ENCODE data around the gene DCD. TPM values are rescaled to one million over a fixed set of nuclear protein-coding genes. Genes with fewer than 3 reads are reported as not detected.

Gene DCD
- total RNA-seq, 1 donor from 2014 or later, result not detected

DNA sequence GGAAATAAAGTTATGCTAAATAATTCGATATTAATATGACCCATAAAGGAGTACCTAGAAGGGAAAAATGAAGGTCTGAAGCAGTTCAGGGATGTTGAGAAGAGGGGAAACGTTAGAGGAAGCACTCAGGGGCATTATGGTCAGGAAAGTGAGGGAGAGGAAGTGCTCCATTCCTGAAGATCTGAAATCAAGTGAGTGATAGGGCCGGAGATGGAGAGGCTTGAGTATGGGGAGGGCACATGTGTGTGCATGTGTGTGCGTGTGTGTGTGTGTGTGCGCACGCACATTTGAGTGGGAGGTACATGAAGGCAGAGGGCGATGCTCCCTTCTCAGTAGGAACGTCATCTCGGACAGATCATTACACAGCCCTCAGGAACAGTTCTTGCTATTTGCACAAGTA, 4.9 kb upstream of the DCD start:
- Mint-ChIP-seq H3K4me1 (ENCODE audit: low read depth) (no peaks in the 10 kb centered on the region), H3K4me3 (ENCODE audit: unreplicated experiment) (no peak overlapping the region), H3K36me3 (ENCODE audit: low read depth) (no peaks in the 10 kb centered on the region), H3K27me3 (ENCODE audit: low read depth) (peaks cover 14% of the 10 kb centered on the region), H3K27ac (ENCODE audit: unreplicated experiment) (no peak overlapping the region), H3K9me3 (ENCODE audit: low read depth) (no peaks in the 10 kb centered on the region)
- TF ChIP-seq, protein P1, sequence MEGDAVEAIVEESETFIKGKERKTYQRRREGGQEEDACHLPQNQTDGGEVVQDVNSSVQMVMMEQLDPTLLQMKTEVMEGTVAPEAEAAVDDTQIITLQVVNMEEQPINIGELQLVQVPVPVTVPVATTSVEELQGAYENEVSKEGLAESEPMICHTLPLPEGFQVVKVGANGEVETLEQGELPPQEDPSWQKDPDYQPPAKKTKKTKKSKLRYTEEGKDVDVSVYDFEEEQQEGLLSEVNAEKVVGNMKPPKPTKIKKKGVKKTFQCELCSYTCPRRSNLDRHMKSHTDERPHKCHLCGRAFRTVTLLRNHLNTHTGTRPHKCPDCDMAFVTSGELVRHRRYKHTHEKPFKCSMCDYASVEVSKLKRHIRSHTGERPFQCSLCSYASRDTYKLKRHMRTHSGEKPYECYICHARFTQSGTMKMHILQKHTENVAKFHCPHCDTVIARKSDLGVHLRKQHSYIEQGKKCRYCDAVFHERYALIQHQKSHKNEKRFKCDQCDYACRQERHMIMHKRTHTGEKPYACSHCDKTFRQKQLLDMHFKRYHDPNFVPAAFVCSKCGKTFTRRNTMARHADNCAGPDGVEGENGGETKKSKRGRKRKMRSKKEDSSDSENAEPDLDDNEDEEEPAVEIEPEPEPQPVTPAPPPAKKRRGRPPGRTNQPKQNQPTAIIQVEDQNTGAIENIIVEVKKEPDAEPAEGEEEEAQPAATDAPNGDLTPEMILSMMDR (IDR thresholded peaks at IDR 0.05), result no peak
- no peak for DNase-seq (ENCODE audit: low spot score)

DNA sequence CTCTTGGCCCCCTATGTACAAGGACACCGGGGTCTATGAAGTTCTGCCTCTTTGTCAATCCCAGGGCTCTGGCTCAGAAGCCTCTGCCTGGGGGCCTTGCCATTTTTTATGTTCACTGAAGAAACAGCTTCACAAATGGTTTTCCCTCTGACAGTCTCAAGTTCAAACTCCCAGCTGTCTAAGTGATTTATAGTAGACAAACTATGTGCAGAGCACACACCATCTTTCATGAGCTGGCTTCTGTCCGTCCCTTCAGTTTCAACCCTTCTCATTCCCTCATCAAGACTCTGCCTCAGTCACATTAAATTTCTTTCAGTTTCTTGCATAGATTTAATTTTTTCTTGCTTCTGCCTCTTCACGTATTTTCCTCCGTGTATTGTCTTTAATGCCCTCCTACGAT, 2.7 kb upstream of the DCD start:
- H3K4me1 Mint-ChIP-seq (ENCODE audit: low read depth), result no peaks in the 10 kb centered on the region
- TF ChIP-seq, protein P1 (IDR thresholded peaks at IDR 0.05), result no peak
- peaks cover 22% of the 10 kb centered on the region for H3K27me3 Mint-ChIP-seq (ENCODE audit: low read depth)
- H3K27ac Mint-ChIP-seq (ENCODE audit: unreplicated experiment), result no peak overlapping the region
- no peaks in the 10 kb centered on the region for H3K36me3 Mint-ChIP-seq (ENCODE audit: low read depth)
- no peak overlapping the region for H3K4me3 Mint-ChIP-seq (ENCODE audit: unreplicated experiment)
- DNase-seq (ENCODE audit: low spot score), result no peak
- H3K9me3 Mint-ChIP-seq (ENCODE audit: low read depth), result no peaks in the 10 kb centered on the region

DNA sequence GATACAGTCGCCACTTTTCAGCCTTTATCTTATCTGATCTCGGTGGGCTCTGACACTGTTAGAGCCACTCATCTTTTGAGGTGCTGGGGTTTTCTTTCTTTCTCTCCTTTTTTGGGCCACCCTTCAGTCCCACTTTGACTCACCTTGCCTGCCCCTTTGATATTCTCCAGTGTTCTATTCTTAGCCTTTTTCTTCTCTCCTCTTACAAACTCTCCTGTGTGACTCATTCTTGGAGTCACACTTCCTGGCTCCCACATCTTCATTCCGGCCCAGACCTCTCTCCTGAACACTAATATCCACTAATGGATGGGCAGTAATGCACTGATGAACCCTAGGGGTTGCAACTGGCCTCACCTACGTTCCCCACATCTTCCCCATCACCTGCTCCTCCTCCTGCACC, 2.2 kb upstream of the DCD start:
- Mint-ChIP-seq H3K4me3 (ENCODE audit: unreplicated experiment) (no peak overlapping the region), H3K36me3 (ENCODE audit: low read depth) (no peaks in the 10 kb centered on the region), H3K27me3 (ENCODE audit: low read depth) (peaks cover 22% of the 10 kb centered on the region), H3K9me3 (ENCODE audit: low read depth) (no peaks in the 10 kb centered on the region), H3K4me1 (ENCODE audit: low read depth) (no peaks in the 10 kb centered on the region), H3K27ac (ENCODE audit: unreplicated experiment) (no peak overlapping the region)
- DNase-seq (ENCODE audit: low spot score), result no peak
- TF ChIP-seq, protein P1 (IDR thresholded peaks at IDR 0.05), result no peak

DNA sequence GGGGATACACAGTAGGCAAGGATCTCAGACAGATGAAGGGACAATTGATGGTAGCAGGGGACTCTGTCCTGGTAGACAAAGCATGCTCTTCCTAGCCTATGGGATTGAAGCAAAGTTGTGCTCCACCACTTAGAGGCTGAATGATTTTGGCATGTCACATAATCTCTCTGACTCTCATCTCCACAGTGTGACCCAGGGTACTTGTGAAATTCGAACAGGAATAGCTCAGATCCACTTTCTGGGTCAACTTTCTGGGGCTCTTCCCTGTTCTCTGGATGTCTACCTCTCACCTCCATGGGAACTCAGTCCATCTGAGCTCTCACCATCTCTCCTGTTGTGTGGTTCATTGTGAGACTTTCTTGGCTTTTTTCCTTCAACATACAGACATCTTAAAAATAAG, 1.7 kb upstream of the DCD start:
- TF ChIP-seq, protein P1 (IDR thresholded peaks at IDR 0.05), result no peak

DNA sequence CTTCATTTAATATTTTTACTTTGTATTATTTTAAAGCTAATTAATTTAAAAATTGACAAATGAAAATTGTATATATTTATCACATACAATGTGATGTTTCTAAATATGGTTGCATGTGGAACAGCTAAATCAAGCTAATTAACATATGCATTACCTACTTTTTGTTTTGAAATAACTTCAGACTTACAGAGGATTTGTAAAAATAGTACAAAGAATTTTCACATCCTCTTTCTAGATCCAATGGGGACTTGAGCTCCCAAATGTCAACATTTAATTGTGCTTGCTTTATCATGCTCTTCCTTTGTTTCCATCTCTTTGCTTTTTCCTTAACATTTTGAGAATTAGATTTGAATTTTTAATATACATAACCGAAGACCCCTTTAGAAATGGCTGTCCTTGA, 6.6 kb downstream of the DCD start:
- H3K36me3 Mint-ChIP-seq (ENCODE audit: low read depth), result no peaks in the 10 kb centered on the region
- H3K9me3 Mint-ChIP-seq (ENCODE audit: low read depth), result no peaks in the 10 kb centered on the region
- no peak for DNase-seq (ENCODE audit: low spot score)
- H3K27ac Mint-ChIP-seq (ENCODE audit: unreplicated experiment), result no peak overlapping the region
- no peaks in the 10 kb centered on the region for H3K4me1 Mint-ChIP-seq (ENCODE audit: low read depth)
- peaks cover 20% of the 10 kb centered on the region for H3K27me3 Mint-ChIP-seq (ENCODE audit: low read depth)
- H3K4me3 Mint-ChIP-seq (ENCODE audit: unreplicated experiment), result no peak overlapping the region
- TF ChIP-seq, protein P1 (IDR thresholded peaks at IDR 0.05), result no peak

More for the DNA sequence above, 1.7 kb upstream of the DCD start:
- H3K27me3 Mint-ChIP-seq (ENCODE audit: low read depth), result peaks cover 24% of the 10 kb centered on the region
- no peak overlapping the region for H3K4me3 Mint-ChIP-seq (ENCODE audit: unreplicated experiment)
- no peaks in the 10 kb centered on the region for H3K36me3 Mint-ChIP-seq (ENCODE audit: low read depth)
- DNase-seq (ENCODE audit: low spot score), result no peak
- no peak overlapping the region for H3K27ac Mint-ChIP-seq (ENCODE audit: unreplicated experiment)
- no peaks in the 10 kb centered on the region for H3K4me1 Mint-ChIP-seq (ENCODE audit: low read depth)
- no peaks in the 10 kb centered on the region for H3K9me3 Mint-ChIP-seq (ENCODE audit: low read depth)

All from chondrocyte (in vitro differentiated cells).